HepG2 (cell line): ENCODE measurements around the gene ANAPC16. TPM values are rescaled to one million over a fixed set of nuclear protein-coding genes. Genes with fewer than 3 reads are reported as not detected.

Experiments
- ATF7 ChIP-seq, 2 experiments: fragments of 450-650 bp in 1 of 2; sonication (generic) in 1 of 2; formaldehyde crosslinking in 1 of 2; IDR thresholded peaks; 2 replicates each; pipeline versions ENCODE4 v1.4.0 to v1.6.1; 2016 to 2020; ENCODE audit warnings: antibody characterized with exemption in 1 of 2, mild to moderate bottlenecking in 1 of 2, missing genetic modification reagents in 1 of 2
- CREM ChIP-seq, 2 experiments: sonication (generic) in 1 of 2; formaldehyde crosslinking in 1 of 2; IDR thresholded peaks; 2 replicates each; pipeline versions ENCODE4 v1.4.0 to v1.6.1; 2016 to 2020; ENCODE audit warnings: antibody characterized with exemption in 1 of 2, mild to moderate bottlenecking in 1 of 2, missing genetic modification reagents in 1 of 2
- GABPB1 ChIP-seq: IDR thresholded peaks from 2 replicates; pipeline ENCODE4 v1.6.1; 2016; ENCODE audit warnings: mild to moderate bottlenecking, missing genetic modification reagents, moderate library complexity, missing compliant biosample characterization
- HCFC1 ChIP-seq: fragments of 150-350 bp; IDR thresholded peaks from 2 replicates; pipeline ENCODE4 v1.6.1; 2014; ENCODE audit warnings: low read depth, low read length
- JDP2 ChIP-seq: sonication (generic); formaldehyde crosslinking; IDR thresholded peaks from 2 replicates; pipeline ENCODE4 v1.8.1; 2022; ENCODE audit warnings: missing genetic modification reagents, borderline replicate concordance
- KIAA2018 ChIP-seq: sonication (generic); formaldehyde crosslinking; IDR thresholded peaks from 2 replicates; pipeline ENCODE4 v1.5.0; 2020; ENCODE audit warnings: mild to moderate bottlenecking, missing genetic modification reagents, borderline replicate concordance
- LCORL ChIP-seq, 2 experiments: fragments of 450-650 bp in 1 of 2; sonication (generic) in 1 of 2; formaldehyde crosslinking in 1 of 2; IDR thresholded peaks; 2 replicates each; pipeline versions ENCODE4 v1.5.0 to v1.6.1; 2017 to 2020; ENCODE audit warnings: antibody characterized with exemption in 1 of 2, missing genetic modification reagents in 1 of 2
- PAX8 ChIP-seq: sonication (generic); formaldehyde crosslinking; IDR thresholded peaks from 2 replicates; pipeline ENCODE4 v1.8.0; 2022; ENCODE audit warnings: mild to moderate bottlenecking, missing genetic modification reagents, borderline replicate concordance
- RAD51 ChIP-seq: fragments of 450-650 bp; IDR thresholded peaks from 2 replicates; pipeline ENCODE4 v1.6.1; 2016; ENCODE audit warnings: borderline replicate concordance
- XRCC5 ChIP-seq: fragments of 200-400 bp; formaldehyde crosslinking; optimal IDR thresholded peaks from 2 replicates; pipeline ENCODE3; 2017; ENCODE audit warnings: mild to moderate bottlenecking, low read length
- ZBTB43 ChIP-seq: sonication (generic); formaldehyde crosslinking; conservative IDR thresholded peaks from 2 replicates; pipeline ENCODE4 v1.4.0; 2020; ENCODE audit warnings: missing genetic modification reagents
- ZKSCAN8 ChIP-seq: IDR thresholded peaks from 2 replicates; pipeline ENCODE4 v1.6.1; 2016; ENCODE audit warnings: borderline replicate concordance, missing genetic modification reagents, missing compliant biosample characterization
- ZMYM2 ChIP-seq: sonication (generic); formaldehyde crosslinking; IDR thresholded peaks from 2 replicates; pipeline ENCODE4 v1.8.0; 2022; ENCODE audit warnings: mild to moderate bottlenecking, missing genetic modification reagents
- ZNF20 ChIP-seq: sonication (generic); formaldehyde crosslinking; IDR thresholded peaks from 2 replicates; pipeline ENCODE4 v1.4.0; 2020; ENCODE audit warnings: mild to moderate bottlenecking, moderate library complexity, missing genetic modification reagents
- ZNF296 ChIP-seq: sonication (generic); formaldehyde crosslinking; conservative IDR thresholded peaks from 2 replicates; pipeline ENCODE4 v1.5.0; 2020; ENCODE audit warnings: mild to moderate bottlenecking, missing genetic modification reagents
- ZNF572 ChIP-seq: sonication (generic); formaldehyde crosslinking; IDR thresholded peaks from 2 replicates; pipeline ENCODE4 v1.5.1; 2020; ENCODE audit warnings: mild to moderate bottlenecking, missing genetic modification reagents
- ZNF883 ChIP-seq: sonication (generic); formaldehyde crosslinking; IDR thresholded peaks from 2 replicates; pipeline ENCODE4 v1.5.1; 2020; ENCODE audit warnings: mild to moderate bottlenecking, missing genetic modification reagents; ENCODE audit errors: not compliant biosample characterization
- ZSCAN30 ChIP-seq: sonication (generic); formaldehyde crosslinking; IDR thresholded peaks from 2 replicates; pipeline ENCODE4 v1.5.0; 2020; ENCODE audit warnings: mild to moderate bottlenecking, missing genetic modification reagents
- polyA plus RNA-seq, 8 experiments: library from polyadenylated mRNA; depleted of rRNA in 3 of 8; stranded (reverse) in 7 of 8; unstranded in 1 of 8; fragments of >200 nt; fragmentation: Illumina TruSeq in 4 of 8; extraction: Trizol in 4 of 8; gene quantifications; 2 replicates each; pipeline versions ENCODE4 v1.2.1 to v1.2.3, GENCODE V29; 2011 to 2016; ENCODE audit warnings: low read depth in 4 of 8, missing spikeins in 1 of 8, mixed read lengths in 1 of 8; ENCODE audit not compliant: insufficient read depth in 1 of 8
- total RNA-seq, 5 experiments: library from RNA; depleted of rRNA; stranded (reverse); fragments of >200 nt; fragmentation: Illumina TruSeq; extraction: Trizol; gene quantifications; 2 replicates each; pipeline ENCODE4 v1.2.3, GENCODE V29; 2016; ENCODE audit warnings: low read depth in 1 of 5

Gene ANAPC16
- total and polyA plus RNA-seq, 2 of the 13 experiments (the other 11 are each of a cell fraction or from before 2014, with no cell fraction given) = 74.8 to 89.4 TPM

- TF ChIP-seq KIAA2018 (CRISPR knock-in tag) (no peak), ZMYM2 (no peak), CREM (IDR thresholded peaks at IDR 0.05) (no peak), CREM (CRISPR knock-in tag; IDR thresholded peaks at IDR 0.05) (no peak), ZNF883 (CRISPR knock-in tag) (peak; percentile 56), ATF7 (IDR thresholded peaks at IDR 0.05) (no peak), ATF7 (CRISPR knock-in tag; IDR thresholded peaks at IDR 0.05) (no peak), ZBTB43 (CRISPR knock-in tag) (0 out of 2 replicates have a peak, but pooled peaks have one; percentile 15), HCFC1 (no peak), PAX8 (CRISPR knock-in tag) (no peak), RAD51 (no peak), ZNF20 (CRISPR knock-in tag) (no peak), LCORL (IDR thresholded peaks at IDR 0.05) (no peak), LCORL (CRISPR knock-in tag; IDR thresholded peaks at IDR 0.05) (peak; percentile 66), ZKSCAN8 (CRISPR knock-in tag) (peak; percentile 22; the same call in 1 of the 2 replicates), GABPB1 (CRISPR knock-in tag) (peak; percentile 43; the same call in 1 of the 2 replicates), ZSCAN30 (CRISPR knock-in tag) (no peak), XRCC5 (peak; percentile 74), ZNF572 (no peak), ZNF296 (no peak), JDP2 (CRISPR knock-in tag) (no peak)
Measured at GRCh38 chr10:72254813-72255568, 39.2 kb downstream of the ANAPC16 start (continued).
